ENCODE results near the gene LTV1. TPM values are rescaled to one million over a fixed set of nuclear protein-coding genes. Genes with fewer than 3 reads are reported as not detected.

The LTV1 gene
- total and polyA plus RNA-seq, 9 of the 15 experiments (the other 6 are each of a cell fraction or from before 2014, with no cell fraction given), result 57.9 to 162 (median 119) TPM

- TF ChIP-seq CHAMP1 (IDR thresholded peaks at IDR 0.05) (0 out of 2 replicates have a peak, but pooled peaks have one; percentile 12), CBFA2T2 (conservative IDR thresholded peaks at IDR 0.05) (no peak), JUND (IDR thresholded peaks at IDR 0.05; ENCODE audit: borderline replicate concordance, low read depth, low read length) (peak; percentile 79), JUND (tag; IDR thresholded peaks at IDR 0.05; ENCODE audit: borderline replicate concordance, low read depth, low read length) (peak; percentile 83; the same call in 2 of the 3 replicates), POLR2AphosphoS2 (IDR thresholded peaks at IDR 0.05; ENCODE audit: low read length) (peak; percentile 73; the same call in 1 of the 2 replicates), PTRF (tag; IDR thresholded peaks at IDR 0.05) (no peak), ZNF589 (CRISPR knock-in tag; IDR thresholded peaks at IDR 0.05; ENCODE audit: low read depth) (no peak), ID3 (CRISPR knock-in tag; IDR thresholded peaks at IDR 0.05) (no peak), ID3 (tag; IDR thresholded peaks at IDR 0.05) (peak; percentile 84), SRSF9 (IDR thresholded peaks at IDR 0.05; ENCODE audit: borderline replicate concordance, low read depth, low read length) (no peak), RBFOX2 (IDR thresholded peaks at IDR 0.05; ENCODE audit: low read depth, low read length) (peak; percentile 98), ZZZ3 (IDR thresholded peaks at IDR 0.05) (peak; percentile 96), TFAP4 (CRISPR knock-in tag; IDR thresholded peaks at IDR 0.05; ENCODE audit: borderline replicate concordance) (peak; percentile 98), RBBP5 (IDR thresholded peaks at IDR 0.05; ENCODE audit: borderline replicate concordance, insufficient read depth, low read length, poor library complexity, severe bottlenecking) (peak; percentile 97), ATF3 (IDR thresholded peaks at IDR 0.05) (peak; percentile 89), ATF3 (CRISPR knock-in tag; conservative IDR thresholded peaks at IDR 0.05) (peak; percentile 92)
- TF ChIP-seq, protein P1, sequence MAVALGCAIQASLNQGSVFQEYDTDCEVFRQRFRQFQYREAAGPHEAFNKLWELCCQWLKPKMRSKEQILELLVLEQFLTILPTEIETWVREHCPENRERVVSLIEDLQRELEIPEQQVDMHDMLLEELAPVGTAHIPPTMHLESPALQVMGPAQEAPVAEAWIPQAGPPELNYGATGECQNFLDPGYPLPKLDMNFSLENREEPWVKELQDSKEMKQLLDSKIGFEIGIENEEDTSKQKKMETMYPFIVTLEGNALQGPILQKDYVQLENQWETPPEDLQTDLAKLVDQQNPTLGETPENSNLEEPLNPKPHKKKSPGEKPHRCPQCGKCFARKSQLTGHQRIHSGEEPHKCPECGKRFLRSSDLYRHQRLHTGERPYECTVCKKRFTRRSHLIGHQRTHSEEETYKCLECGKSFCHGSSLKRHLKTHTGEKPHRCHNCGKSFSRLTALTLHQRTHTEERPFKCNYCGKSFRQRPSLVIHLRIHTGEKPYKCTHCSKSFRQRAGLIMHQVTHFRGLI (CRISPR knock-in tag; IDR thresholded peaks at IDR 0.05), result peak; percentile 48; the same call in 1 of the 2 replicates
- TF ChIP-seq, protein P2, sequence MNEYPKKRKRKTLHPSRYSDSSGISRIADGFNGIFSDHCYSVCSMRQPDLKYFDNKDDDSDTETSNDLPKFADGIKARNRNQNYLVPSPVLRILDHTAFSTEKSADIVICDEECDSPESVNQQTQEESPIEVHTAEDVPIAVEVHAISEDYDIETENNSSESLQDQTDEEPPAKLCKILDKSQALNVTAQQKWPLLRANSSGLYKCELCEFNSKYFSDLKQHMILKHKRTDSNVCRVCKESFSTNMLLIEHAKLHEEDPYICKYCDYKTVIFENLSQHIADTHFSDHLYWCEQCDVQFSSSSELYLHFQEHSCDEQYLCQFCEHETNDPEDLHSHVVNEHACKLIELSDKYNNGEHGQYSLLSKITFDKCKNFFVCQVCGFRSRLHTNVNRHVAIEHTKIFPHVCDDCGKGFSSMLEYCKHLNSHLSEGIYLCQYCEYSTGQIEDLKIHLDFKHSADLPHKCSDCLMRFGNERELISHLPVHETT (CRISPR knock-in tag; conservative IDR thresholded peaks at IDR 0.05 in 1 of 2, IDR thresholded peaks at IDR 0.05 in 1 of 2), result peak; percentile 83 to 92; a peak in 2 of 4 replicates
Observed at GRCh38 chr6:143842902-143843676, at the start of gene LTV1 (continued).
